Adrenal gland (tissue), 12 donors: Measurements from ENCODE around the gene HDGFL3. TPM values are rescaled to one million over a fixed set of nuclear protein-coding genes. Genes with fewer than 3 reads are reported as not detected.

Experiments
- DNase-seq, 7 donors: peaks; one replicate each; pipeline ENCODE4 v3.0.0-alpha.2; 2019 to 2020
- H3K27ac ChIP-seq, 5 donors: fragments of 200-600 bp; sonication (generic) in 4 of 5; 1 replicate in 3 of 5; 2 replicates in 2 of 5; pipeline versions ENCODE4 v1.5.1 to v1.8.0; 2016 to 2020; ENCODE audit warnings: mild to moderate bottlenecking in 1 of 5
- H3K27me3 ChIP-seq: fragments of 200-600 bp; 2 replicates; pipeline ENCODE4 v1.8.0; 2021
- H3K36me3 ChIP-seq, 2 donors: fragments of 200-600 bp; replicated peaks in 1 of 2; 1 replicate in 1 of 2; 2 replicates in 1 of 2; pipeline versions ENCODE4 v1.5.1 to v1.8.0; 2018 to 2022
- H3K4me1 ChIP-seq, 2 donors: fragments of 200-600 bp; replicated peaks in 1 of 2; 1 replicate in 1 of 2; 2 replicates in 1 of 2; pipeline versions ENCODE4 v1.5.1 to v1.8.0; 2018 to 2021
- H3K4me3 ChIP-seq, 4 donors: fragments of 200-600 bp; sonication (generic) in 3 of 4; one replicate each; pipeline ENCODE4 v1.5.1; 2016 to 2018
- H3K9me3 ChIP-seq, 3 donors: fragments of 200-600 bp; sonication (generic) in 1 of 3; replicated peaks in 1 of 3; 1 replicate in 2 of 3; 2 replicates in 1 of 3; pipeline versions ENCODE4 v1.5.1 to v1.8.0; 2016 to 2021
- POLR2A ChIP-seq, 2 donors: fragments of 450-650 bp; IDR thresholded peaks; one replicate each; pipeline ENCODE4 v1.6.1; 2017; ENCODE audit warnings: antibody characterized with exemption in 2 of 2, mild to moderate bottlenecking in 2 of 2, moderate library complexity in 1 of 2
- WGBS, 4 donors: extraction: QIAGEN DNeasy Blood & Tissue Kit in 2 of 4; methylation state at CpG; one replicate each; pipeline versions ENCODE4 v1.1.5 to v1.1.7; 2013 to 2017; 5-methylcytosine and 5-hydroxymethylcytosine counted together
- intact Hi-C, 2 donors: fragments of 100-400 bp; cut with DNase I; formaldehyde crosslinking; loops; one replicate each; pipeline versions ENCODE4 v1.14.1 to v1.15.0; 2022 to 2023
- polyA plus RNA-seq, 3 donors: library from polyadenylated mRNA; stranded (reverse); fragments of 200-250 nt in 2 of 3; fragments of 350-450 nt in 1 of 3; fragmentation: Illumina TruSeq in 1 of 3; extraction: RNeasy Lipid Tissue Mini Kit (QIAGEN cat#74804) in 1 of 3; gene quantifications; one replicate each; pipeline ENCODE4 v1.2.3, GENCODE V29; 2013 to 2014
- total RNA-seq, 9 donors: library from RNA; depleted of rRNA in 4 of 9; stranded (reverse); fragments of >200 nt in 4 of 9; fragments of 120-200 nt in 1 of 9; fragmentation: NEBNext Ultra II Directional in 1 of 9; extraction: Animal tissue kit (Norgen Biotek cat#: 25700) in 1 of 9; gene quantifications; one replicate each; pipeline versions ENCODE4 v1.1.0 to v1.2.4, GENCODE V29; 2013 to 2023
- TF ChIP-seq, protein P1 (sequence below), 6 experiments: fragments of 450-650 bp in 4 of 6; fragments of 200-600 bp in 2 of 6; sonication (generic) in 1 of 6; IDR thresholded peaks; 1 replicate in 5 of 6; 2 replicates in 1 of 6; pipeline versions ENCODE4 v1.5.1 to v1.8.0; 2016 to 2021; ENCODE audit warnings: antibody characterized with exemption in 6 of 6, mild to moderate bottlenecking in 2 of 6, moderate library complexity in 1 of 6
- donor health status: healthy with polysubstance abuse.
- donor health status: Bipolar disorder and iron deficiency.
- donor health status: DM: yes; HTN: yes; CAD: no.
- donor health status: DM: no; HTN: no; CAD: no.
- donor health status: DM: no; HTN: no; CAD: no.
- donor health status: DM: yes; HTN: yes; CAD: no.

The HDGFL3 gene
- total and polyA plus RNA-seq, 12 donors: 9.3 to 82.2 (median 52.9) TPM

DNA sequence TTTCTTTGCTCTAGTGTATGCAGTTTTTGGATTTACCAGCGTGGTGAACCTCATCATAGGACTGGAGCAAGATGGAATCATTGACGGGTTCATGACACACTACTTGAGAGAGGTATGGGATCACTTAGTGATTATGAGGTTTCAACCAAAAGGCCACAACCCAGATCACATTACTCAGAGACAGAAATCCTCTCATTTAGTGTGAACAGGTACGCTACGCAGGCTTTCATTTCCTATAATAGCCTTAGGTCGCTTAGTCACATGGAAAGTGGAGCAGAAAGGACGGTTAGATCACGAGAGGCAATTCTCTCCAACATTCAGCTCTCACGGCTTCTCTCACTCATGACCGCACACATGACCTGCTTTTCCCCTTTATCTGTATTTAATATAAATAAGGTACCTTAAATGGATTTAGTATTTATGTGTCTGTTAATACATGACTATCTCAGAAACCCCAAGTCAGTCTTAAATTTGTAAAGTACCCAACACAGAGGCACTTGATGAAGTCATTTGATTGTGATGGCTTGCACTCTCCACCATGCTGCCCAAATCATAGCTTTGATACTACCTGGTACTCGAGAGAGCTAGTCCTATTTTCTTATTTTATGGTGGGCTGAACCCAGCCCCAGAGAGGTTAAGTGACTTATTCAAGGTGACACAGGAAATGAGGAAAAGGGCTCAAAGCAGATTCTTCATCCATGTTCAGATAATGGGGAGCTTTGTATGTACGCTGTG lies 91.6 kb downstream of the HDGFL3 start:
- intact Hi-C loops: no loop called here
- TF ChIP-seq POLR2A (IDR thresholded peaks at IDR 0.05): no peak
- TF ChIP-seq, protein P1, sequence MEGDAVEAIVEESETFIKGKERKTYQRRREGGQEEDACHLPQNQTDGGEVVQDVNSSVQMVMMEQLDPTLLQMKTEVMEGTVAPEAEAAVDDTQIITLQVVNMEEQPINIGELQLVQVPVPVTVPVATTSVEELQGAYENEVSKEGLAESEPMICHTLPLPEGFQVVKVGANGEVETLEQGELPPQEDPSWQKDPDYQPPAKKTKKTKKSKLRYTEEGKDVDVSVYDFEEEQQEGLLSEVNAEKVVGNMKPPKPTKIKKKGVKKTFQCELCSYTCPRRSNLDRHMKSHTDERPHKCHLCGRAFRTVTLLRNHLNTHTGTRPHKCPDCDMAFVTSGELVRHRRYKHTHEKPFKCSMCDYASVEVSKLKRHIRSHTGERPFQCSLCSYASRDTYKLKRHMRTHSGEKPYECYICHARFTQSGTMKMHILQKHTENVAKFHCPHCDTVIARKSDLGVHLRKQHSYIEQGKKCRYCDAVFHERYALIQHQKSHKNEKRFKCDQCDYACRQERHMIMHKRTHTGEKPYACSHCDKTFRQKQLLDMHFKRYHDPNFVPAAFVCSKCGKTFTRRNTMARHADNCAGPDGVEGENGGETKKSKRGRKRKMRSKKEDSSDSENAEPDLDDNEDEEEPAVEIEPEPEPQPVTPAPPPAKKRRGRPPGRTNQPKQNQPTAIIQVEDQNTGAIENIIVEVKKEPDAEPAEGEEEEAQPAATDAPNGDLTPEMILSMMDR (IDR thresholded peaks at IDR 0.05): no peak
- 91 to 94% (median 92%) methylated on average over 11 of the region's 11 CpGs for WGBS, 4 donors
- Histone ChIP-seq H3K27me3 (no peaks in the 10 kb centered on the region), H3K36me3 (no peaks in the 10 kb centered on the region), H3K4me1 (no peaks in the 10 kb centered on the region), H3K4me3 (no peak overlapping the region), H3K9me3 (no peaks in the 10 kb centered on the region), H3K27ac (no peak overlapping the region)
- no peak for DNase-seq

DNA sequence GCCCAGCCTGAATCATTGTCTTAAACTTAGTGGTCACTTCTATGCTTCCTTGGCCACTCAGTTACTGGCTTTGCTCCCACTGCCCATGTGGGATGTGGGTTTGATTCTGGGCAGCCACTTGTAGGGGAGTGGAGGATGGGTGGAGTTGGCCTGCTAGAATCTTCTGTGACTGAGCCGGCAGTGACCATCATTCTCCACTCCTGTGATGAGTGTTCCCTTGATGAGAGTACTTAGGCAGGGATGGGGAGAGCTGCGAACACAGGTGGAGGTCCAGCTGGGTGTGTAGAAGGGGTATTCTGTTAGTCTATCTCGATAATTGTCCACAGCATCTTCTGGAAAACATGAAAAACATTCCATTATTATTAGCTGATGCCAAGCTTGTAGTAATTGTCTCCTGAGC lies 92.2 kb downstream of the HDGFL3 start:
- Histone ChIP-seq H3K36me3 (no peaks in the 10 kb centered on the region), H3K4me3 (no peak overlapping the region), H3K27me3 (no peaks in the 10 kb centered on the region), H3K4me1 (no peaks in the 10 kb centered on the region), H3K27ac (no peak overlapping the region), H3K9me3 (no peaks in the 10 kb centered on the region)
- intact Hi-C loops: no loop called here
- no peak for DNase-seq
- TF ChIP-seq, protein P1 (IDR thresholded peaks at IDR 0.05): no peak
- no peak for TF ChIP-seq POLR2A (IDR thresholded peaks at IDR 0.05)
- 90 to 93% (median 93%) methylated on average over 3 of the region's 3 CpGs for WGBS, 4 donors

DNA sequence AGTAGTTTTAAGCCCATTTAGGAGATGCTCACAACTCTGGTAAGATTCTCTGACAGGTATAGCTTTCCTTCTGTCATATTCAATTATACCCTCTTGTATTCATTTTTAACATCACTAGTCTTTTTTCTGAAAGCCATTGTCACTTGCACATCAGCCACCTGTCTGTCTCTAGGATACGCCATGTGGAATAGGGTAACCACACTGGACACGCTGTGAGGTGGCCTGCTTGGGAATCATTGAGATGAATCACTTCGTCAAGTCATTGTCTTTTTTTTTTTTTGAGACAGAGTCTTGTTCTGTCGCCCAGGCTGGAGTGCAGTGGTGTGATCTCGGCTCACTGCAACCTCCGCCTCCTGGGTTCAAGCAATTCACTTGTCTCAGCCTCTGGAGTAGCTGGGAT lies 92.8 kb downstream of the HDGFL3 start:
- no peaks in the 10 kb centered on the region for H3K36me3 ChIP-seq
- no peaks in the 10 kb centered on the region for H3K9me3 ChIP-seq
- no peak overlapping the region for H3K27ac ChIP-seq
- DNase-seq: no peak
- no peak for TF ChIP-seq POLR2A (IDR thresholded peaks at IDR 0.05)
- TF ChIP-seq, protein P1 (IDR thresholded peaks at IDR 0.05): no peak
- no peaks in the 10 kb centered on the region for H3K27me3 ChIP-seq
- H3K4me3 ChIP-seq: no peak overlapping the region
- intact Hi-C loops: no loop called here
- WGBS, 4 donors: 92 to 97% (median 96%) methylated on average over 6 of the region's 6 CpGs
- H3K4me1 ChIP-seq: no peaks in the 10 kb centered on the region

GRCh38 chr15:83113881-83114674 lies 93.5 kb downstream of the HDGFL3 start:
- Histone ChIP-seq H3K4me3 (no peak overlapping the region), H3K27ac (no peak overlapping the region), H3K36me3 (no peaks in the 10 kb centered on the region), H3K9me3 (no peaks in the 10 kb centered on the region), H3K27me3 (no peaks in the 10 kb centered on the region), H3K4me1 (no peaks in the 10 kb centered on the region)
- TF ChIP-seq, protein P1 (IDR thresholded peaks at IDR 0.05): no peak
- TF ChIP-seq POLR2A (IDR thresholded peaks at IDR 0.05): no peak
- no peak for DNase-seq
- WGBS, 4 donors: 81 to 88% (median 84%) methylated on average over 5 of the region's 5 CpGs
- intact Hi-C loops: no loop called here
